HG02642 (cell line): Measurements from ENCODE around the gene PKDREJ.

Experiments used
- ATAC-seq: cut with Tn5 transposase; IDR thresholded peaks from one replicate; pipeline ENCODE4 v1.9.1; 2021; ENCODE audit warnings: mild to moderate bottlenecking; ENCODE audit not compliant: unreplicated experiment, poor library complexity

The PKDREJ gene

DNA sequence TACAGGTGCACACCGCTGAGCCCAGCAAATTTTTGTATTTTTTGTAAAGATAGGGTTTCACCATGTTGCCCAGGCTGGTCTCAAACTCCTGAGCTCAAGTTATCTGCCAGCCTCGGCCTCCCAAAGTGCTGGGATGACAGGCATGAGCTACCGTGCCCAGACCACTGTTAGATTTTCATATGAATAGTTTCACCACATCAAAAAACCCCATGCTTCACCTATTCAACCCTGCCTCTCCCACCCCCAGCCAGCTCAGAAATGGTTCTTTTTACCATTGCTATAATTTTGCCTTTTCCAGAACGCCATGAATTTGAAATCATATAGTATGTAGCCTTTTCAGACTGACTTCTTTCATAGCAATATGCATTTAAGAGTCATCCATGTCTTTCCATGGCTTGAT, 50.9 kb downstream of the PKDREJ start:
- ATAC-seq: no peak

- ATAC-seq: no peak
Measured at GRCh38 chr22:46209262-46209661, 53.9 kb downstream of the PKDREJ start.
